ENCODE data around the gene MAN2A1.

The MAN2A1 gene

GRCh38 chr5:109689740-109690241 is at the start of gene MAN2A1:
Gene MAN2A1 (plus strand): TSS chr5:109689927. CDS start chr5:109690418, 491 bp downstream.
- DNase-seq: peak; percentile 78

- DNase-seq: no peak
These were observed 48.8 kb upstream of the MAN2A1 start for GRCh38 chr5:109640976-109641375.

- no peak for DNase-seq
These were observed 45.9 kb upstream of the MAN2A1 start for GRCh38 chr5:109643791-109644350.

- DNase-seq: no peak
These were observed 44.9 kb upstream of the MAN2A1 start for GRCh38 chr5:109644829-109645228.

- no peak for DNase-seq
These were observed 44.0 kb upstream of the MAN2A1 start for GRCh38 chr5:109645707-109646192.

- DNase-seq: no peak
These were observed 40.4 kb upstream of the MAN2A1 start for GRCh38 chr5:109649318-109649717.

GRCh38 chr5:109650493-109650892 is 39.2 kb upstream of the MAN2A1 start:
- no peak for DNase-seq

GRCh38 chr5:109652096-109652495 is 37.6 kb upstream of the MAN2A1 start:
- DNase-seq: no peak

- no peak for DNase-seq
These were observed 36.7 kb upstream of the MAN2A1 start for GRCh38 chr5:109653042-109653441.

- no peak for DNase-seq
These were observed 36.0 kb upstream of the MAN2A1 start for GRCh38 chr5:109653561-109654239.

GRCh38 chr5:109654455-109654854 is 35.3 kb upstream of the MAN2A1 start:
- peak in 1 of 2 donors; percentile 35 for DNase-seq

GRCh38 chr5:109655841-109656240 is 33.9 kb upstream of the MAN2A1 start:
- no peak for DNase-seq

GRCh38 chr5:109656829-109657228 is 32.9 kb upstream of the MAN2A1 start:
- DNase-seq: peak; percentile 35 to 47

- DNase-seq: no peak
These were observed 29.8 kb upstream of the MAN2A1 start for GRCh38 chr5:109659901-109660300.

GRCh38 chr5:109660301-109660700 is 29.4 kb upstream of the MAN2A1 start:
- DNase-seq: no peak

- DNase-seq: no peak
These were observed 21.5 kb upstream of the MAN2A1 start for GRCh38 chr5:109668237-109668636.

GRCh38 chr5:109668668-109669422 is 20.9 kb upstream of the MAN2A1 start:
- no peak for DNase-seq

GRCh38 chr5:109669991-109670706 is 19.6 kb upstream of the MAN2A1 start:
- no peak for DNase-seq

GRCh38 chr5:109671136-109671535 is 18.6 kb upstream of the MAN2A1 start:
- no peak for DNase-seq

GRCh38 chr5:109674596-109674995 is 15.1 kb upstream of the MAN2A1 start:
- DNase-seq: no peak

- DNase-seq: no peak
These were observed 12.8 kb upstream of the MAN2A1 start for GRCh38 chr5:109676920-109677319.

GRCh38 chr5:109678447-109678846 is 11.3 kb upstream of the MAN2A1 start:
- DNase-seq: no peak

- DNase-seq: no peak
These were observed 8.0 kb upstream of the MAN2A1 start for GRCh38 chr5:109681763-109682162.
